GM15510 (cell line): ENCODE data around the gene AQP12A.

Experiments
- POLR2A ChIP-seq: IDR thresholded peaks from 3 replicates; pipeline ENCODE4 v1.6.1; 2011; ENCODE audit warnings: borderline replicate concordance; ENCODE audit not compliant: insufficient read length; ENCODE audit errors: extremely low read depth

AQP12A gene

GRCh38 chr2:240731178-240731545 is 39.5 kb downstream of the AQP12A start:
- no peak for TF ChIP-seq POLR2A

DNA sequence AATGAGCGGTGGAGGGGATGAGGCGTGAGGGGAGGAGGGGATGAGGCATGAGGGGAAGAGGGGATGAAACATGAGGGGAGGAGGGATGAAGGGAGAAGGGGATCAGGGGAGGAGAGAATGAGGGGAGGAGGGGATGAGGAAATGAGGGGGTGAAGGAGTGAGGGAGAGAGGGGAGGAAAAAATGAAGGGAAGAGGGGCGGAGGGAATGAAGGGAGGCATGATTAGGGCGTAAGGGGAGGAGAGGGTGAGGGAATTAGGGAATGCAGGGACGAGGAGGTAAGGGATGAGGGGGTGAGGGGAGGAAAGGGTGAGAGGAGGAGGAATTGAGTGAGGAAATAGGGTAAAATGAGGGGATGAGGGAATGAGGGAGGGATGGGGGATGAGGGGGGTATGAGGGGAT is 40.5 kb downstream of the AQP12A start:
- TF ChIP-seq POLR2A, result no peak

GRCh38 chr2:240732911-240733622 is 41.4 kb downstream of the AQP12A start:
- no peak for TF ChIP-seq POLR2A

DNA sequence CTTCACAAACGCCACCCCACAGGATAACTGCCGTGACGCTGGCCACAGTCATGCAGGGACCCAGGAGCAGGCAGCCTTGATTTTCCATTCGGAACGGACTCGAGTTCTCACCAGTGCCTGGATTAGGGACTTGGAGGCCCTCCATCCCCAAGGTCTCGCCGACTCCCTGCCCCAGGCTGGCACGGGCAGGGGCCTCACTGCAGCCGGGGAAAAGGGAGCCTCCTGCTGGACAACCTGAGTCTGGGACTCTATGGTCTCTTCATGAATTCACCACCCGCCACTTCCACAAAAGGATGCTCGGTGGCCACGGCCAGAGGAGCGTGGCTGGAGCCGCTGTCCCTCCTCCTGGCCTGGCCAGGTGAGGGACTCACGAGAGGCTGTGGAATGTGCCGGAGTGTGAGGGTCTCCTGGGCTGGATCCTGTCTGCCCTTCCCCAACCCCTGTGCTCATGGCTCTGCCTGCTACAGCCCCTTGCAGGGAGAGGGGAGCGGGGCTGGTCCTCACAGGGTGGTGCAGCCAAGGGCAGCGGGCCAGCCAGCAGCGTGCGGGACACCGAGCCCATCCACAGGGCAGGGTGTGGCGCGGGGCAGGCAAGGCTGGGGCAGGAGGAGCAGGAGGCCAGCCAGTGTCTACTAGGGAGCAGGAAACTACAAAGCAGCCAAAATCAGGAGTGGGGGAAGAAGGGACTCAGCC is 42.3 kb downstream of the AQP12A start:
- no peak for TF ChIP-seq POLR2A

- no peak for TF ChIP-seq POLR2A
These were observed 43.1 kb downstream of the AQP12A start for GRCh38 chr2:240734756-240735155.

DNA sequence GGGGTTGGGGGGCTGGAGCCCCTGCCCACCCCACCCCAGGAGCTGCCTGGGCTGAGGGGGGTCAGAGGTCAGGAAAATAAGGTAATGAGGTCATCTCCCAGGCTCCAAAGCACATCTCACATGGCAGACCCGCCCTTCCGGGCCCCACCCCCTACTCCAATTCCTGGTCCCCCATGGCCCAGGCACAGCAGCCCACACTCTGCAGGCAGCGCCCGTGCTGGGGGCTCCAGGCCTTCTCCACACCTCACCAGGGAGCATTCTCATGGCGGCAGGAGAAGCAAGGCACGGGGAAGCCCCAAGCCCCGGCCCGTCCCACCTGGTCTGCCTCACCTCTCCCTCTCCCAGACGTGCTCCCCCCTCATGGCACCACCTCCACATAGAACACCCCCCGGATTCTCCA is 43.8 kb downstream of the AQP12A start:
- no peak for TF ChIP-seq POLR2A

GRCh38 chr2:240736281-240737250 is 44.9 kb downstream of the AQP12A start:
- no peak for TF ChIP-seq POLR2A

- no peak for TF ChIP-seq POLR2A
These were observed 45.8 kb downstream of the AQP12A start for GRCh38 chr2:240737512-240737911.

- TF ChIP-seq POLR2A, result no peak
These were observed 46.3 kb downstream of the AQP12A start for GRCh38 chr2:240737958-240738357.

- no peak for TF ChIP-seq POLR2A
These were observed 48.1 kb downstream of the AQP12A start for GRCh38 chr2:240739797-240740196.

- no peak for TF ChIP-seq POLR2A
These were observed 49.4 kb downstream of the AQP12A start for GRCh38 chr2:240741091-240741490.

DNA sequence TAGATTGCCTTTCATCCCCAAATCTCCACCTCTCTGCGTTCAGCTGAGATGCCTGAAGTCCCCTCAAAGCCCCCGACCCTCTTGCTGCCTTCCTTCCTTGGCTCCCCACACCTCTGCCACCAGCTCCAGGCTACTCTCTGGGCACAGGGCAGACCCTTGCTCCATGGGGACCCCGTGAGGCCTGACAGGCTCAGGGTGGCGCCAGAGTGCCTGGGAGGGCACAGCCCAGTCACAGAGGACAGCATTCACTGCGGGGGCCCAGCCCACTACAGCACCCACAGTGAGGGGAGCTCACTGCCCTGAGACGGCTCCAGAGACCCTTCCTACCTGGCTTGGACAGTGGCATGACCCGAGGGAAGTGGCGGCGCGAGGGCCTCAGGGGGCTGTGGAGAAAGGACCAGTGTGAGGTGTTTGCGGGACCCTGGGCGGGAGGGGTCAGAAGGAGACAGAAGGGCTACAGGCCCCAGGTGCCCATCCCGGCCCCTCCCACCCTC is 51.0 kb downstream of the AQP12A start:
- no peak for TF ChIP-seq POLR2A

- TF ChIP-seq POLR2A, result no peak
These were observed 53.8 kb downstream of the AQP12A start for GRCh38 chr2:240745456-240745855.

- TF ChIP-seq POLR2A, result no peak
These were observed 54.3 kb downstream of the AQP12A start for GRCh38 chr2:240745962-240746361.

GRCh38 chr2:240746671-240747070 is 55.0 kb downstream of the AQP12A start:
- no peak for TF ChIP-seq POLR2A
